ENCODE measurements around the gene C15orf40. TPM values are rescaled to one million over a fixed set of nuclear protein-coding genes. Genes with fewer than 3 reads are reported as not detected.

The C15orf40 gene
- total and polyA plus RNA-seq, 8 donors: 2.3 to 40.9 (median 15.2) TPM

- Histone ChIP-seq H3K27ac (peak overlapping the region; percentile 66 to 87 (median 84)), H3K4me3 (peak overlapping the region; percentile 75 to 92 (median 82)), H3K36me3 (peaks cover 12 to 32% (median 29%) of the 10 kb centered on the region in 4 donors), H3K27me3 (no peaks in the 10 kb centered on the region), H3K9me3 (no peaks in the 10 kb centered on the region), H3K4me1 (peaks cover 14 to 30% (median 24%) of the 10 kb centered on the region in 4 donors)
- DNase-seq: no peak
- intact Hi-C loops (cut with DNase I; ENCODE audit: low total_unique reads): no loop called here
- WGBS, 5 donors: 0 to 1% (median 0%) methylated on average over 12 of the region's 12 CpGs
- TF ChIP-seq EP300 (IDR thresholded peaks at IDR 0.05) (no peak), POLR2A (IDR thresholded peaks at IDR 0.05) (no peak), POLR2AphosphoS5 (IDR thresholded peaks at IDR 0.05) (no peak)
- TF ChIP-seq, protein P1, sequence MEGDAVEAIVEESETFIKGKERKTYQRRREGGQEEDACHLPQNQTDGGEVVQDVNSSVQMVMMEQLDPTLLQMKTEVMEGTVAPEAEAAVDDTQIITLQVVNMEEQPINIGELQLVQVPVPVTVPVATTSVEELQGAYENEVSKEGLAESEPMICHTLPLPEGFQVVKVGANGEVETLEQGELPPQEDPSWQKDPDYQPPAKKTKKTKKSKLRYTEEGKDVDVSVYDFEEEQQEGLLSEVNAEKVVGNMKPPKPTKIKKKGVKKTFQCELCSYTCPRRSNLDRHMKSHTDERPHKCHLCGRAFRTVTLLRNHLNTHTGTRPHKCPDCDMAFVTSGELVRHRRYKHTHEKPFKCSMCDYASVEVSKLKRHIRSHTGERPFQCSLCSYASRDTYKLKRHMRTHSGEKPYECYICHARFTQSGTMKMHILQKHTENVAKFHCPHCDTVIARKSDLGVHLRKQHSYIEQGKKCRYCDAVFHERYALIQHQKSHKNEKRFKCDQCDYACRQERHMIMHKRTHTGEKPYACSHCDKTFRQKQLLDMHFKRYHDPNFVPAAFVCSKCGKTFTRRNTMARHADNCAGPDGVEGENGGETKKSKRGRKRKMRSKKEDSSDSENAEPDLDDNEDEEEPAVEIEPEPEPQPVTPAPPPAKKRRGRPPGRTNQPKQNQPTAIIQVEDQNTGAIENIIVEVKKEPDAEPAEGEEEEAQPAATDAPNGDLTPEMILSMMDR (IDR thresholded peaks at IDR 0.05): no peak
Observed at GRCh38 chr15:82986442-82986780, 25.0 kb downstream of the C15orf40 start.

DNA sequence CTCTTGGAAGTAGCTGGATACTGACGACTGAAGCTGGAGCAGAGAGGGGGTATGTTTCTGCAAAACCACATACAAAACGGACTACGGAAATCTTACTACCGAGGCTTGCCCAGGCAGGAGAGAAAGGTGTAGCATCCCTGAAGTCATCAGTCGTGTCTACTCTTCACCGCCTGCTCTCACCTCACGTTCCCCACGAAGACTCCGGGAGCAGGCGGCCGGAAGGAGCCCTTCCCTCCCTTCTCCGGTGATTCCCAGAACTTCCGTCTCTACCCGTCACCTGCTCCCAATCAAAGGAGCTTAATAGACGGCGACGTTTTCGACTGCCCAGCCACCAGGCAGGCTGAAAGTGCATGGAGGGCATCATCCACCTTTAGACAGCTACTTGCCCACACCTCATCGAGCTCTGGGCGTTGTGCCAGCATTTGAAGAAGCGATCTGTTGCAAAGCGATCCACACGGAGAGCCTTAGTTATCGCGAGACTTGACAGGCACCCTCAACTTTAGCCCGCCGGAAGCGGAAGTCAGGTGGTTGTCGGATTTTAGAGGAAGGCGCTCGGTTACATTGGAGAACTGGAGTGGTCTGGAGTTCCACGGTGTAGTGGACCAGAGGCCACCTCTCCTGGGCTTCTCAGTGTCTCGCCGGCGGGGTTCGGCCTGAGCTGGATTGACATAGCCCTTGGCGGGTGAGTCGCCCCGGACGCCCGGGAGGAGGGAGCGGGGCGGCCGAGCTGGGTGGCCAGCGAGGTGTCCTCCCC, 25.6 kb downstream of the C15orf40 start, which contains the start of gene RAMAC:
Gene RAMAC, plus strand, starts transcription at position 523 of the 754 bp plus-strand sequence. CDS start 2,809 bp downstream, outside the sequence.
- H3K36me3 ChIP-seq: peaks cover 8 to 27% (median 23%) of the 10 kb centered on the region in 4 donors
- WGBS, 5 donors: 0 to 2% (median 1%) methylated on average over 44 to 45 of the region's 45 CpGs
- peak within 1 kb of the TSS; percentile 66 to 87 (median 84) for H3K27ac ChIP-seq
- peaks cover 14 to 30% (median 24%) of the 10 kb centered on the region in 4 donors for H3K4me1 ChIP-seq
- no peaks in the 10 kb centered on the region for H3K9me3 ChIP-seq
- peak within 1 kb of the TSS; percentile 75 to 92 (median 82) for H3K4me3 ChIP-seq
- DNase-seq: peak; percentile 95 to 98
- intact Hi-C loops (cut with DNase I; ENCODE audit: low total_unique reads): no loop called here
- TF ChIP-seq, protein P1 (IDR thresholded peaks at IDR 0.05): peak in 1 of 7 experiments; percentile 17
- TF ChIP-seq POLR2A (IDR thresholded peaks at IDR 0.05): no peak
- peak; percentile 66 to 91 (median 68) for TF ChIP-seq POLR2AphosphoS5 (IDR thresholded peaks at IDR 0.05)
- no peaks in the 10 kb centered on the region for H3K27me3 ChIP-seq

DNA sequence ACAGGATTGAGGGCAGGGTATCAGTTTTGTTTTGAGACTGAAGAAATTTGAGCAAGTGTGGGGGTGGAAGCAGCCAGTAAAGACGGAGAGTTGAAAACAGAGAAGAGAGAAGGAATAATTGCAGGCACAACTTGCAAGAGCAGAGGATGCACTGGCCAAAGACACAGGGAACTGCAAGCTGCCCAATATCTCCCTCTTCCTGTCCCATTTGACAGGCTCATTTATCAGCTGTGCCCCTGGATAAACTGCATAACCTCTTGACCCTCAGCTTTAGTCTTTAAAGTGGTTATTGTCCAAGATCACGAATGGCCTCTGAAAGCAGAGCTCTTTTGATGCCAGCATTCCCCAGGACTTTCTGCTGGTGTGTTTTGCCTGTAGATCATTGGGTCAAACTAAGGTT, 30.5 kb downstream of the C15orf40 start:
- DNase-seq: no peak
- H3K36me3 ChIP-seq: no peaks in the 10 kb centered on the region
- no peaks in the 10 kb centered on the region for H3K27me3 ChIP-seq
- intact Hi-C loops (cut with DNase I; ENCODE audit: low total_unique reads): no loop called here
- H3K9me3 ChIP-seq: no peaks in the 10 kb centered on the region
- TF ChIP-seq POLR2A (IDR thresholded peaks at IDR 0.05) (no peak), POLR2AphosphoS5 (IDR thresholded peaks at IDR 0.05) (no peak), EP300 (IDR thresholded peaks at IDR 0.05) (no peak)
- TF ChIP-seq, protein P1 (IDR thresholded peaks at IDR 0.05): no peak
- 43 to 55% (median 49%) methylated on average over 2 of the region's 2 CpGs for WGBS, 5 donors
- no peak overlapping the region for H3K4me3 ChIP-seq
- peaks cover 7 to 9% (median 8%) of the 10 kb centered on the region in 4 donors for H3K4me1 ChIP-seq
- no peak overlapping the region for H3K27ac ChIP-seq

DNA sequence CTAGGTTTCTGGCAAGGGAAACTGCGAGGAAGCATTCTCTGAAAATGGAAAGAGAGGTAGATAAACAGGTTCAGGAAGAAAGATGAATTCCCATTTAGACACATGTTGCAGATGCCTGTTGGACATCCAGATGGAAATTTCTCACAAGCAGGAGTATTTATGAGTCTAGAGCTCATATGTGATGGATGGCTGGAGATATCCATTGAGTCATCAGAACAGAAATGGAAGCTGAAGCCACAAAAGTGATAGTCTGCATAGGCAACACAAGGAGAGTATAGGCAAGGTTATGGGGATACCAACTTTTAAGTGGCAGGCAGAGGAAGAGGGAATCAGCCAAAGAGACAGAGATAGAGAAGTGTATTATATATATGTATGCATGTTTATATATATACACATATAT, 31.7 kb downstream of the C15orf40 start:
- WGBS, 5 donors: 84 to 100% (median 96%) methylated on average over 1 of the region's 1 CpG
- Histone ChIP-seq H3K27me3 (no peaks in the 10 kb centered on the region), H3K36me3 (no peaks in the 10 kb centered on the region), H3K27ac (no peak overlapping the region), H3K9me3 (no peaks in the 10 kb centered on the region), H3K4me3 (no peak overlapping the region), H3K4me1 (no peaks in the 10 kb centered on the region)
- DNase-seq: no peak
- TF ChIP-seq, protein P1 (IDR thresholded peaks at IDR 0.05): no peak
- no peak for TF ChIP-seq POLR2A (IDR thresholded peaks at IDR 0.05)
- no peak for TF ChIP-seq EP300 (IDR thresholded peaks at IDR 0.05)
- no peak for TF ChIP-seq POLR2AphosphoS5 (IDR thresholded peaks at IDR 0.05)
- intact Hi-C loops (cut with DNase I; ENCODE audit: low total_unique reads): no loop called here
